ENCODE results near the gene FBH1.

DNA sequence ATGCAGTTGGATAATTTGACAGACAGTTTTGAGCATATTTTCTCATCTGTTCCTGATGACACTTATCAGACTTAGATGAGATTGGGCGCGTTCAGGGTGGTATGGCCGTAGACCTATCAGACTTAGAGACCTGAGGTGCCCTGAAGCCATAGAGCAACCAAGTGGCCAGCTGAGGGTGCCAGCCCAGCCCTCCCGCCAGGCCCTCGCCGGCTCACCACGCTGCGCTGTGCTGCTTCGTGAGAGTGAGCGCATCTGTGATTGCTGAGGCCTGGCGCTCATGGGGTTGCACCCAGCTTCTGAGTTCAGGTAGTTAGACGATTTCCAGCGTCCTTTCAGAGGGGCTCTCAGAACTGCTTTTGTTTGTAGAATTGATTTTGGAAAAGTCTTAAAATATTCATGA lies 10.2 kb downstream of the FBH1 start:
- TF ChIP-seq, protein P1, sequence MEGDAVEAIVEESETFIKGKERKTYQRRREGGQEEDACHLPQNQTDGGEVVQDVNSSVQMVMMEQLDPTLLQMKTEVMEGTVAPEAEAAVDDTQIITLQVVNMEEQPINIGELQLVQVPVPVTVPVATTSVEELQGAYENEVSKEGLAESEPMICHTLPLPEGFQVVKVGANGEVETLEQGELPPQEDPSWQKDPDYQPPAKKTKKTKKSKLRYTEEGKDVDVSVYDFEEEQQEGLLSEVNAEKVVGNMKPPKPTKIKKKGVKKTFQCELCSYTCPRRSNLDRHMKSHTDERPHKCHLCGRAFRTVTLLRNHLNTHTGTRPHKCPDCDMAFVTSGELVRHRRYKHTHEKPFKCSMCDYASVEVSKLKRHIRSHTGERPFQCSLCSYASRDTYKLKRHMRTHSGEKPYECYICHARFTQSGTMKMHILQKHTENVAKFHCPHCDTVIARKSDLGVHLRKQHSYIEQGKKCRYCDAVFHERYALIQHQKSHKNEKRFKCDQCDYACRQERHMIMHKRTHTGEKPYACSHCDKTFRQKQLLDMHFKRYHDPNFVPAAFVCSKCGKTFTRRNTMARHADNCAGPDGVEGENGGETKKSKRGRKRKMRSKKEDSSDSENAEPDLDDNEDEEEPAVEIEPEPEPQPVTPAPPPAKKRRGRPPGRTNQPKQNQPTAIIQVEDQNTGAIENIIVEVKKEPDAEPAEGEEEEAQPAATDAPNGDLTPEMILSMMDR (IDR thresholded peaks at IDR 0.05; ENCODE audit: borderline replicate concordance, extremely low read depth, low read length, poor library complexity, severe bottlenecking): no peak
- no peak for TF ChIP-seq EZH2 (IDR thresholded peaks at IDR 0.05; ENCODE audit: borderline replicate concordance, low read depth, low read length, severe bottlenecking)

Measured in DND-41 (cell line).